HepG2 (cell line): ENCODE measurements around the gene NBL1. TPM values are rescaled to one million over a fixed set of nuclear protein-coding genes. Genes with fewer than 3 reads are reported as not detected.

Experiments used
- HBP1 ChIP-seq: IDR thresholded peaks from 2 replicates; pipeline ENCODE4 v1.6.1; 2016; ENCODE audit warnings: low read depth, control low read depth
- KDM5A ChIP-seq: fragments of 200-600 bp; sonication (generic); IDR thresholded peaks from 2 replicates; pipeline ENCODE4 v1.7.0; 2018; ENCODE audit warnings: antibody characterized with exemption, mild to moderate bottlenecking, low read length, borderline replicate concordance
- MAX ChIP-seq: IDR thresholded peaks from 2 replicates; pipeline ENCODE4 v1.6.1; 2012; ENCODE audit warnings: inconsistent platforms
- MBNL3 ChIP-seq: fragments of 250-450 bp; sonication (Bioruptor Pico); conservative IDR thresholded peaks from 2 replicates; pipeline ENCODE4 v1.8.0; 2022; ENCODE audit warnings: mild to moderate bottlenecking, inconsistent platforms
- MED8 ChIP-seq: sonication (generic); formaldehyde crosslinking; IDR thresholded peaks from 2 replicates; pipeline ENCODE4 v1.8.1; 2023; ENCODE audit warnings: mild to moderate bottlenecking, missing genetic modification reagents; ENCODE audit not compliant: insufficient replicate concordance
- NFAT5 ChIP-seq: sonication (generic); formaldehyde crosslinking; IDR thresholded peaks from 2 replicates; pipeline ENCODE4 v1.4.0; 2020; ENCODE audit warnings: missing genetic modification reagents
- RBM22 ChIP-seq: fragments of 200-400 bp; formaldehyde crosslinking; optimal IDR thresholded peaks from 2 replicates; pipeline ENCODE3; 2017; ENCODE audit warnings: mild to moderate bottlenecking, low read length, moderate library complexity
- SIX4 ChIP-seq: sonication (generic); formaldehyde crosslinking; IDR thresholded peaks from 2 replicates; pipeline ENCODE4 v1.4.0; 2020; ENCODE audit warnings: missing genetic modification reagents
- ZBTB33 ChIP-seq: sonication (generic); formaldehyde crosslinking; IDR thresholded peaks from 2 replicates; pipeline ENCODE4 v1.4.0; 2020; ENCODE audit warnings: missing genetic modification reagents
- ZMAT3 ChIP-seq: sonication (generic); formaldehyde crosslinking; conservative IDR thresholded peaks from 2 replicates; pipeline ENCODE4 v1.7.0; 2021; ENCODE audit warnings: missing genetic modification reagents
- ZMYM3 ChIP-seq: sonication (generic); formaldehyde crosslinking; IDR thresholded peaks from 2 replicates; pipeline ENCODE4 v1.5.1; 2020; ENCODE audit warnings: mild to moderate bottlenecking, missing genetic modification reagents
- ZNF10 ChIP-seq: sonication (generic); formaldehyde crosslinking; IDR thresholded peaks from 2 replicates; pipeline ENCODE4 v1.4.0; 2020; ENCODE audit warnings: mild to moderate bottlenecking, low read depth, missing genetic modification reagents, borderline replicate concordance
- ZNF44 ChIP-seq: sonication (generic); formaldehyde crosslinking; IDR thresholded peaks from 2 replicates; pipeline ENCODE4 v1.5.1; 2020; ENCODE audit warnings: mild to moderate bottlenecking, missing genetic modification reagents
- ZNF607 ChIP-seq: sonication (generic); formaldehyde crosslinking; IDR thresholded peaks from 2 replicates; pipeline ENCODE4 v1.5.1; 2020; ENCODE audit warnings: missing genetic modification reagents, mild to moderate bottlenecking, borderline replicate concordance
- ZNF639 ChIP-seq: conservative IDR thresholded peaks from 2 replicates; pipeline ENCODE4 v1.6.1; 2018; ENCODE audit warnings: missing genetic modification reagents
- polyA plus RNA-seq, 8 experiments: library from polyadenylated mRNA; depleted of rRNA in 3 of 8; stranded (reverse) in 7 of 8; unstranded in 1 of 8; fragments of >200 nt; fragmentation: Illumina TruSeq in 4 of 8; extraction: Trizol in 4 of 8; gene quantifications; 2 replicates each; pipeline versions ENCODE4 v1.2.1 to v1.2.3, GENCODE V29; 2011 to 2016; ENCODE audit warnings: low read depth in 4 of 8, missing spikeins in 1 of 8, mixed read lengths in 1 of 8; ENCODE audit not compliant: insufficient read depth in 1 of 8
- total RNA-seq, 5 experiments: library from RNA; depleted of rRNA; stranded (reverse); fragments of >200 nt; fragmentation: Illumina TruSeq; extraction: Trizol; gene quantifications; 2 replicates each; pipeline ENCODE4 v1.2.3, GENCODE V29; 2016; ENCODE audit warnings: low read depth in 1 of 5
- TF ChIP-seq, protein P1 (sequence below): sonication (generic); formaldehyde crosslinking; conservative IDR thresholded peaks from 2 replicates; pipeline ENCODE4 v1.8.0; 2022; ENCODE audit warnings: low read depth, missing genetic modification reagents
- TF ChIP-seq, protein P2 (sequence below): sonication (generic); formaldehyde crosslinking; IDR thresholded peaks from 2 replicates; pipeline ENCODE4 v1.8.0; 2022; ENCODE audit warnings: missing genetic modification reagents, low read depth, mild to moderate bottlenecking, borderline replicate concordance

NBL1 gene
- total and polyA plus RNA-seq, 2 of the 13 experiments (the other 11 are each of a cell fraction or from before 2014, with no cell fraction given) = 2.7 to 13.8 TPM

DNA sequence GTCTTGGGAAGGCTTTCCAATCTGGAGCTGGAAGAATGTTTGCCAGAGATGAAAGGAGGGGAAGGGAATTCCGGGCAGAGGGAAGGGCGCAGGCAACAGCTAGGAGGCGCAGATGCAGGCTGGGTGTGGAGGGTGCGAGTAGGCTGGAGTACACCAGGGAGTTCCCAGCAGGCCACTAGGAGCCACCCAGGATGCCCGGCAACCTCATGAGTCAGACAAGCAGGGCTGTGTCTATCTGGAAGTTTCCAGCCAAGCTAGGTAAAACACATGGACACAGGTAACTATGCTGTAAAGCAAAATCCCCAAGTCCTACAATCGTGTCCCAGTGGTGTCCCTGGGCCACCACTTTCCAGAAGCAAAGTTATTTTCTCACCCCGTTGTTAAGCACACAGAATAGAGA, 990 bp upstream of the NBL1 start (continued):
- TF ChIP-seq MBNL3 (CRISPR knock-in tag) (no peak), ZNF639 (CRISPR knock-in tag) (no peak), ZNF44 (no peak), ZBTB33 (no peak), RBM22 (no peak), HBP1 (CRISPR knock-in tag) (no peak), KDM5A (no peak), MED8 (no peak), NFAT5 (CRISPR knock-in tag) (no peak), MAX (peak; percentile 36; the same call in 1 of the 2 replicates), SIX4 (CRISPR knock-in tag) (no peak), ZNF10 (no peak), ZNF607 (CRISPR knock-in tag) (no peak), ZMAT3 (no peak), ZMYM3 (CRISPR knock-in tag) (peak; percentile 70)
- TF ChIP-seq, protein P1, sequence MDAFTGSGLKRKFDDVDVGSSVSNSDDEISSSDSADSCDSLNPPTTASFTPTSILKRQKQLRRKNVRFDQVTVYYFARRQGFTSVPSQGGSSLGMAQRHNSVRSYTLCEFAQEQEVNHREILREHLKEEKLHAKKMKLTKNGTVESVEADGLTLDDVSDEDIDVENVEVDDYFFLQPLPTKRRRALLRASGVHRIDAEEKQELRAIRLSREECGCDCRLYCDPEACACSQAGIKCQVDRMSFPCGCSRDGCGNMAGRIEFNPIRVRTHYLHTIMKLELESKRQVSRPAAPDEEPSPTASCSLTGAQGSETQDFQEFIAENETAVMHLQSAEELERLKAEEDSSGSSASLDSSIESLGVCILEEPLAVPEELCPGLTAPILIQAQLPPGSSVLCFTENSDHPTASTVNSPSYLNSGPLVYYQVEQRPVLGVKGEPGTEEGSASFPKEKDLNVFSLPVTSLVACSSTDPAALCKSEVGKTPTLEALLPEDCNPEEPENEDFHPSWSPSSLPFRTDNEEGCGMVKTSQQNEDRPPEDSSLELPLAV = no peak
- TF ChIP-seq, protein P2, sequence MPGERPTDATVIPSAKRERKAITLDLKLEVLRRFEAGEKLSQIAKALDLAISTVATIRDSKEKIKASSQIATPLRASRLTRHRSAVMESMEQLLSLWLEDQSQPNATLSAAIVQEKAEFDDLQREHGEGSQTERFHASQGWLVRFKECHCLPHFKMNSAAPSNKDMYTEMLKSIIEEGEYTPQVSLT (CRISPR knock-in tag) = no peak
